RWPE1 (cell line): ENCODE measurements around the gene HSPA2.

Source experiments
- CTCF ChIA-PET: fragments of 350-600 bp; sonication (Branson Sonifier 250); formaldehyde crosslinking; extraction: SDS; loops from one replicate; lab custom pipeline; 2021; lab: Yijun Ruan, JAX
- POLR2A ChIA-PET: fragments of 400-600 bp; formaldehyde crosslinking; extraction: SDS; loops from one replicate; lab custom pipeline; 2020; ENCODE audit warnings: antibody characterized with exemption; ENCODE audit not compliant: low non-redundant PET; lab: Yijun Ruan, JAX
- DNase-seq: peaks from one replicate; pipeline ENCODE4 v3.0.0; 2012; ENCODE audit warnings: low spot score
- H3K27ac ChIP-seq: fragments of 450-650 bp; 2 replicates; pipeline ENCODE4 v1.5.1; 2017
- TF ChIP-seq, protein P1 (sequence below): fragments of 450-650 bp; conservative IDR thresholded peaks from 2 replicates; pipeline ENCODE4 v1.5.1; 2017; ENCODE audit warnings: low read depth, mild to moderate bottlenecking

The HSPA2 gene

DNA sequence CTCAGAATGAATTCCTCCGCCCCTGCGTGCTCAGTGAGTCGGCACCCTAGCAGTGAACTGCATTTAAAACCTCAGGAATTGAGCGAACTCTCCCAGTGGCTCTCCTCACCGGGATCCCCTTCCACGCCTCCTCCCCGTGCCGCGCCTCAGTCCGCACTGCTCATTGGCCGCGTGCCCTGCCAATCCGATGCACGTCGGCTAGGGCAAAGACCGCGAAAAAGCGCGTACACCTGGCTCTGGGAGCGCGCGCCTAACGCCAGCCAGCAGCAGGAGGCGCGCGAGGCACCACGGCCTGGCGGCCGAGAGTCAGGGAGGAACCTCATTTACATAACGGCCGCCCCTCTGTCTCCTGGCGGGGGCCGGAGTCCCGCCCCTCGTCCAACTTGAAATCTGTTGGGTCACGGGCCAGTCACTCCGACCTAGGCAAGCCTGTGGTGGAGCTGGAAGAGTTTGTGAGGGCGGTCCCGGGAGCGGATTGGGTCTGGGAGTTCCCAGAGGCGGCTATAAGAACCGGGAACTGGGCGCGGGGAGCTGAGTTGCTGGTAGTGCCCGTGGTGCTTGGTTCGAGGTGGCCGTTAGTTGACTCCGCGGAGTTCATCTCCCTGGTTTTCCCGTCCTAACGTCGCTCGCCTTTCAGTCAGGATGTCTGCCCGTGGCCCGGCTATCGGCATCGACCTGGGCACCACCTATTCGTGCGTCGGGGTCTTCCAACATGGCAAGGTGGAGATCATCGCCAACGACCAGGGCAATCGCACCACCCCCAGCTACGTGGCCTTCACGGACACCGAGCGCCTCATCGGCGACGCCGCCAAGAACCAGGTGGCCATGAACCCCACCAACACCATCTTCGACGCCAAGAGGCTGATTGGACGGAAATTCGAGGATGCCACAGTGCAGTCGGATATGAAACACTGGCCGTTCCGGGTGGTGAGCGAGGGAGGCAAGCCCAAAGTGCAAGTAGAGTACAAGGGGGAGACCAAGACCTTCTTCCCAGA lies at the start of gene HSPA2:
TSS of gene HSPA2 (plus strand) at position 534 of the 995 bp plus-strand sequence. CDS start at position 643, 109 bp downstream.
- H3K27ac ChIP-seq, result peak within 1 kb of the TSS; percentile 98

DNA sequence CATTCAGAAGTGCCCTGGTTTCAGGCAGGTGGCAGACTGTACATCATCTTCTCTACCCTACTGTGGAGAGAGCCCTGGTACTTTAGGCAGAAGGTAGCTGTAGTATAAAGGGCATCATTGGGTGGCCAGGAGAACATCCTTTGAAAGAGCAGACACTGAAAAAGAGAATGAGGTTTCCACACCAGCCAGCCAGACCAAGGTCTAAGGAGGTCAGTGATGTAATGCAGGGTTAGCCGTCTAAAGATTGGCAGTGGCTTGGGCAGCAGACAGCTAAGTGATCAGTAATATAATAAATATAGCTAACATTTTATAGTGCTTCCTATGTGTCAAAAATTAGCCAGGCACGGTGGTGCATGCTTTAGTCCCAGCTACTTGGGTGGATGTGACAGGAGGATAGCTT lies 48.9 kb upstream of the HSPA2 start:
- POLR2A ChIA-PET, result interaction anchor here (0.6 kb wide), 1 partner anchor 14 kb away, joined by 3 read pairs; no protein-coding TSS in a partner anchor
- TF ChIP-seq, protein P1, sequence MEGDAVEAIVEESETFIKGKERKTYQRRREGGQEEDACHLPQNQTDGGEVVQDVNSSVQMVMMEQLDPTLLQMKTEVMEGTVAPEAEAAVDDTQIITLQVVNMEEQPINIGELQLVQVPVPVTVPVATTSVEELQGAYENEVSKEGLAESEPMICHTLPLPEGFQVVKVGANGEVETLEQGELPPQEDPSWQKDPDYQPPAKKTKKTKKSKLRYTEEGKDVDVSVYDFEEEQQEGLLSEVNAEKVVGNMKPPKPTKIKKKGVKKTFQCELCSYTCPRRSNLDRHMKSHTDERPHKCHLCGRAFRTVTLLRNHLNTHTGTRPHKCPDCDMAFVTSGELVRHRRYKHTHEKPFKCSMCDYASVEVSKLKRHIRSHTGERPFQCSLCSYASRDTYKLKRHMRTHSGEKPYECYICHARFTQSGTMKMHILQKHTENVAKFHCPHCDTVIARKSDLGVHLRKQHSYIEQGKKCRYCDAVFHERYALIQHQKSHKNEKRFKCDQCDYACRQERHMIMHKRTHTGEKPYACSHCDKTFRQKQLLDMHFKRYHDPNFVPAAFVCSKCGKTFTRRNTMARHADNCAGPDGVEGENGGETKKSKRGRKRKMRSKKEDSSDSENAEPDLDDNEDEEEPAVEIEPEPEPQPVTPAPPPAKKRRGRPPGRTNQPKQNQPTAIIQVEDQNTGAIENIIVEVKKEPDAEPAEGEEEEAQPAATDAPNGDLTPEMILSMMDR, result no peak
- CTCF ChIA-PET, result interaction anchor here (0.6 to 0.7 kb wide), 2 partner anchors 15 to 98 kb away, joined by 6 to 8 read pairs; no protein-coding TSS in a partner anchor
- DNase-seq, result no peak
- H3K27ac ChIP-seq, result no peak overlapping the region

More for the DNA sequence above, at the start of gene HSPA2:
- peak; percentile 99 for DNase-seq
- TF ChIP-seq, protein P1, result peak; percentile 91
- ChIA-PET POLR2A (interaction anchor here (0.5 to 1.1 kb wide), 7 partner anchors 8 to 164 kb away, joined by 3 to 10 read pairs (median 5); partner anchors contain the start of gene PLEKHG3), CTCF (interaction anchor here (0.6 to 1.9 kb wide), 9 partner anchors 24 to 937 kb away, joined by 3 to 9 read pairs (median 3); no protein-coding TSS in a partner anchor)

DNA sequence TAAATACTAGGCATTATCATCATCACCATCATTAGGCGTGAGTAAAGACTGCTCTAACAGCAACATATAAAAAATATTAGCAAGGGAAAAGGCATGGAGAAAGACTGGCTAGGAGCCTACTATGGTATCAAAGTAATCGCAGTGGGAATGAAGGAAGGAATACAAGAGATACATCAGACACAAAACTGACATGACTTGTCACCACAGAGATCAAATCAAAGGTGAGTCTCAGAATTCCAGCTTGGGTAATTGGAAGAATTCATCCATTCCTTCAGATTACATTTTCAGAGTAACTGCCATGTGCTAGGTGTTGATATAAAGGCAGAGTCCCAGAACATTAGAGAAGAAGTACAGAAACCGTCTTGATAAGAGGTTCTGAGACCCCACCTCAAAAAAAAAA lies 47.1 kb upstream of the HSPA2 start:
- POLR2A ChIA-PET, result no interaction called here
- no peak overlapping the region for H3K27ac ChIP-seq
- CTCF ChIA-PET, result interaction anchor here (0.5 to 0.6 kb wide), 2 partner anchors 17 to 127 kb away, joined by 3 read pairs; no protein-coding TSS in a partner anchor
- TF ChIP-seq, protein P1, result no peak
- DNase-seq, result no peak

DNA sequence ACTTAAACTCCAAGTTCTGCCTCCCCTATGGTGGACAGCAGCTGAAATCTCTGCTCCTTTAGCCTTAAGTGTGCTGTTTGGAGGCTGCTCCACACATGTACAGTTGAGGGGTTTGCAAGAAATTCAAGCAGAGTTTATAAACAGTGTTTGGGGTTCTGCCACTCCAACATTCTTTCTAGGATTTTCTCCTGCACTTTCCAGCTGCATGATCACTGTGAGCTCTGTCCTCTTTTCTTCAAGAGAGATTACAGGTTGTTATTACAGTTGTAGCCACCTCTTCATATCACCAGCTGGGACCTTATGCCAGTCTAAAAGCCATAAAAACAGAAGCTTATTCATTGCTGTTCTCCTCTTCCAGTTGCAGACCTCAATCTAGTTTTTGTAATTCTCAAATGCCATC lies 45.3 kb upstream of the HSPA2 start:
- CTCF ChIA-PET, result interaction anchor here (0.6 to 0.8 kb wide), 3 partner anchors 16 to 137 kb away, joined by 3 to 6 read pairs (median 3); no protein-coding TSS in a partner anchor

DNA sequence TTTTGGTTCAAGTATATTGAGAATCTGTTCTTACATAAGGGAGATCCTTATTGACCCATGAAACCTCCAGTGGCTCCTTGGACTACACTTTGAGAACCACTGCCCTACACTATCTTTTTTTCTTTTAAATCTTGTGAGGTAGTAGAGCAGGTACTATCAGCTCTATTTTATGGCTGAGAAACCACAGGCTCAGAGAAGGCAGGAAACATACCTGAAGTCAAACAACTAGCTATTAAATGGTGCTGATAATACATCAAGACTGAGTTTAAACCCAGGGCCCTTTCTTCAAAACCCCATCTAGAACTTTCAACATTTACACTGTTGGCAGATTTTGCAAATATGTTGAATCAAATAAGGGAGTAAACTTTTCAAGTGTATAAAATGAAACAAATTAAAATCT lies 43.8 kb upstream of the HSPA2 start:
- TF ChIP-seq, protein P1, result no peak
- DNase-seq, result no peak
- ChIA-PET CTCF (no interaction called here), POLR2A (interaction anchor here (0.6 kb wide), 1 partner anchor 306 kb away, joined by 3 read pairs; no protein-coding TSS in a partner anchor)
- H3K27ac ChIP-seq, result no peak overlapping the region

More for the DNA sequence above, 45.3 kb upstream of the HSPA2 start:
- DNase-seq, result no peak
- TF ChIP-seq, protein P1, result no peak
- POLR2A ChIA-PET, result no interaction called here
- H3K27ac ChIP-seq, result no peak overlapping the region

DNA sequence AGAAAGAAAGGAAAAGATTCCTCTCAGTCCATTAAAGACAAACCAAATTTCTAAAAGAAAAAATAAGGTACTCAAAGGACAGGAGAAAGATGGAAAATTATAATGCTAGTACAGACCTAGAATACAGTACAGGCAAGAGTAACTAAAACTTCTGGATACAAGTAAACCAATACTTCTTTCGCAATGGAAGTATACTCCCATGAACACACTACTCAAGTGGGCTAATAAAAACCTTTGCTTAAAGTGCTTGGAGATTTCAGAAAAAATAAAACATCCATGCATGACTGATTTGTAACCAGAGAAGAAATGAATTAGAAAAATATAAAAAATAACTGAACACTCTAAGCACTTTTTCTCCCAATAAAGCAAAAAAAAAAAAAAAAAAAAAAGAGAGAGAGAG lies 40.5 kb upstream of the HSPA2 start:
- no peak overlapping the region for H3K27ac ChIP-seq
- CTCF ChIA-PET, result no interaction called here
- DNase-seq, result no peak
- TF ChIP-seq, protein P1, result no peak
- POLR2A ChIA-PET, result no interaction called here
